ENCODE measurements around the gene CWF19L1. TPM values are rescaled to one million over a fixed set of nuclear protein-coding genes. Genes with fewer than 3 reads are reported as not detected.
A peak's percentile ranks its signal among the peaks of the same experiment; 100 is the strongest.

Gene CWF19L1
- total and polyA plus RNA-seq, 2 of the 13 experiments (the other 11 are each of a cell fraction or from before 2014, with no cell fraction given): 13.6 to 42.1 TPM

DNA sequence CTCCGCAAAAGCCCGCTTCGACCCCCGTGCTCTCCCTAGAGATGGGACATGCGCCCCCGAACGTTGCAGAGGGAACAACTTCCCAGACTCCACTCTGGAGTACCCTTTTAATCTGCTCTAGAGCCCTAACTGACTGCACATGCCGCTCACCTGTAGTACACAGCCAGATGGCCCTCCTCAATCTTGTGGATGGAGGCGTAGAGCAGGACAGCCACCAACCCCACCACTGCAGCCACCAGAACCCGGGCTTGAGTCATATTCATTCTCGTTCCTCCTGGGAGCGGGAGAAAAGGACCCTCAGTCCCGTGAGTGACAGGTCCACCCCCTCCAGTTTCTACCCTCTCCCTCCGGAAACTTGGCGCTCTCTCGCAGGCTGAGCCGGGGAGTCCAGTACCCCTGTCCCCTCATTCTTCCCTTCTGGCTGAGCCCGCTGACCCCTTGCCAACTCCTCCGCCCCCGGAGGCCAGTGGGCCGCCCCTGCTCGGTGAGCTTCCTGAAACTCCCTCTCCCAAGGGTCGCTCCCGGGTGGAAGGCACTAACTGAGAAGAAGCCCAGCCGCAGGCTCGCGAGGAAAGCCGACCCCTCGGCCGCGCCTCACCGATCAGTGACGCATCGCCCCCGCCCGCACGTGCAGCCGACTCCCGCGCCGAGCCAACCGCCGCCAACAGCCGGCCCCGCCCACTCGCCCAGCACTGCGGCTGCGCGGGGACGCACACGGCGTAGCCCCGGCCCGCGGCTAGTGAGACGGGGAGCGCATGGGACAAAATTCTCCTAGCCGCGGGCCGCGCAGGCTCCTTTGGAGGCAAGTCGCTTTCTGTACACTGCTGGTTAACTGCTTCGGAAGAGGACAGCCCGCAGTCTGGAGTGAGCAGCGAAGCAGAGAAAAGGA is 81.8 kb downstream of the CWF19L1 start, which contains the start of gene ERLIN1 (continued):
- TF ChIP-seq ZNF687 (CRISPR knock-in tag; IDR thresholded peaks at IDR 0.05): peak; percentile 99
- peak; percentile 83; the same call in 1 of the 2 replicates for TF ChIP-seq ZBTB3 (CRISPR knock-in tag; IDR thresholded peaks at IDR 0.05; ENCODE audit: borderline replicate concordance, low read depth)
- 0 out of 2 replicates have a peak, but pooled peaks have one; percentile 65 for TF ChIP-seq SATB2 (CRISPR knock-in tag; IDR thresholded peaks at IDR 0.05)
- TF ChIP-seq ZSCAN31 (CRISPR knock-in tag; IDR thresholded peaks at IDR 0.05; ENCODE audit: low read depth): peak; percentile 82
- peak; percentile 71; the same call in 1 of the 2 replicates for TF ChIP-seq PREB (CRISPR knock-in tag; IDR thresholded peaks at IDR 0.05)
- TF ChIP-seq ZNF431 (CRISPR knock-in tag; IDR thresholded peaks at IDR 0.05; ENCODE audit: borderline replicate concordance, low read depth): peak; percentile 92
- 0 out of 2 replicates have a peak, but pooled peaks have one; percentile 42 for TF ChIP-seq ZBTB39 (CRISPR knock-in tag; IDR thresholded peaks at IDR 0.05)
- TF ChIP-seq RXRA (CRISPR knock-in tag; IDR thresholded peaks at IDR 0.05): no peak; the same call in 1 of the 2 replicates
- TF ChIP-seq, protein P1, sequence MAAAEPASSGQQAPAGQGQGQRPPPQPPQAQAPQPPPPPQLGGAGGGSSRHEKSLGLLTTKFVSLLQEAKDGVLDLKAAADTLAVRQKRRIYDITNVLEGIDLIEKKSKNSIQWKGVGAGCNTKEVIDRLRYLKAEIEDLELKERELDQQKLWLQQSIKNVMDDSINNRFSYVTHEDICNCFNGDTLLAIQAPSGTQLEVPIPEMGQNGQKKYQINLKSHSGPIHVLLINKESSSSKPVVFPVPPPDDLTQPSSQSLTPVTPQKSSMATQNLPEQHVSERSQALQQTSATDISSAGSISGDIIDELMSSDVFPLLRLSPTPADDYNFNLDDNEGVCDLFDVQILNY (CRISPR knock-in tag; conservative IDR thresholded peaks at IDR 0.05): 0 out of 2 replicates have a peak, but pooled peaks have one; percentile 75
- TF ChIP-seq TARDBP (CRISPR knock-in tag; IDR thresholded peaks at IDR 0.05): peak; percentile 65
- no peak for TF ChIP-seq KDM6A (CRISPR knock-in tag; IDR thresholded peaks at IDR 0.05; ENCODE audit: low read depth)
- TF ChIP-seq ZNF816 (CRISPR knock-in tag; IDR thresholded peaks at IDR 0.05; ENCODE audit: borderline replicate concordance): peak; percentile 96; the same call in 1 of the 2 replicates
- TF ChIP-seq HDAC6 (IDR thresholded peaks at IDR 0.05; ENCODE audit: low read depth, low read length): no peak
- TF ChIP-seq SIX1 (CRISPR knock-in tag; IDR thresholded peaks at IDR 0.05; ENCODE audit: borderline replicate concordance): no peak

All from HepG2 (cell line).